DND-41 (cell line): ENCODE data around the gene ABHD17B.

Experiments used
- ATAC-seq: fragments of 200-7000 bp; cut with Tn5 transposase; 3 replicates; pipeline ENCODE4 v1.9.1; 2021; ENCODE audit warnings: low read depth; ENCODE audit not compliant: insufficient read depth
- DNase-seq: peaks from one replicate; pipeline ENCODE4 v3.0.0-alpha.2; 2020
- H2AFZ ChIP-seq: 2 replicates; pipeline ENCODE4 v1.6.0; 2012; ENCODE audit warnings: low read depth, low read length
- H3K27ac ChIP-seq: 2 replicates; pipeline ENCODE4 v1.5.1; 2012; ENCODE audit warnings: low read length, inconsistent platforms
- H3K27me3 ChIP-seq: fragments of 200-600 bp; sonication (generic); 2 replicates; pipeline ENCODE4 v1.6.0; 2012; ENCODE audit warnings: low read length, mild to moderate bottlenecking, inconsistent platforms; ENCODE audit not compliant: insufficient read depth, poor library complexity
- H3K36me3 ChIP-seq: 2 replicates; pipeline ENCODE4 v1.5.1; 2012; ENCODE audit warnings: low read length, inconsistent platforms; ENCODE audit not compliant: insufficient read depth
- H3K4me1 ChIP-seq: 2 replicates; pipeline ENCODE4 v1.5.1; 2012; ENCODE audit warnings: mild to moderate bottlenecking, low read length; ENCODE audit not compliant: insufficient read depth
- H3K4me2 ChIP-seq: 2 replicates; pipeline ENCODE4 v1.6.0; 2012; ENCODE audit warnings: mild to moderate bottlenecking, moderate library complexity, low read length, inconsistent platforms; ENCODE audit not compliant: insufficient read depth
- H3K4me3 ChIP-seq, 2 experiments: fragments of 200-600 bp in 1 of 2; shearing (Covaris generic) in 1 of 2; 2 replicates each; pipeline ENCODE4 v1.5.1; 2012 to 2016; ENCODE audit warnings: inconsistent platforms in 2 of 2, low read length in 2 of 2, mild to moderate bottlenecking in 2 of 2, low read depth in 1 of 2, moderate library complexity in 1 of 2
- H3K79me2 ChIP-seq: 2 replicates; pipeline ENCODE4 v1.6.0; 2012; ENCODE audit warnings: low read length, inconsistent platforms; ENCODE audit not compliant: insufficient read depth
- H3K9ac ChIP-seq: 2 replicates; pipeline ENCODE4 v1.6.0; 2012; ENCODE audit warnings: low read depth, mild to moderate bottlenecking, inconsistent platforms, low read length, moderate library complexity
- H3K9me3 ChIP-seq: 2 replicates; pipeline ENCODE4 v1.5.1; 2012; ENCODE audit warnings: low read length, moderate library complexity, mild to moderate bottlenecking, inconsistent platforms; ENCODE audit not compliant: insufficient read depth, severe bottlenecking
- H4K20me1 ChIP-seq: 2 replicates; pipeline ENCODE4 v1.6.0; 2012; ENCODE audit warnings: low read length; ENCODE audit not compliant: insufficient read depth
- EZH2 ChIP-seq: IDR thresholded peaks from 3 replicates; pipeline ENCODE4 v1.6.1; 2012; ENCODE audit warnings: borderline replicate concordance, low read depth, mild to moderate bottlenecking, moderate library complexity, low read length, inconsistent platforms; ENCODE audit not compliant: severe bottlenecking
- TF ChIP-seq, protein P1 (sequence below): IDR thresholded peaks from 2 replicates; pipeline ENCODE4 v1.5.1; 2012; ENCODE audit warnings: borderline replicate concordance, low read length, moderate library complexity, mild to moderate bottlenecking; ENCODE audit not compliant: poor library complexity, severe bottlenecking; ENCODE audit errors: extremely low read depth

ABHD17B gene

GRCh38 chr9:71861618-71862017, 49.4 kb downstream of the ABHD17B start:
- H3K4me1 ChIP-seq, result no peaks in the 10 kb centered on the region
- H3K4me2 ChIP-seq, result no peak overlapping the region
- ATAC-seq, result no peak
- no peak for DNase-seq
- peaks cover 8% of the 10 kb centered on the region; the same call in 1 of the 2 replicates for H3K79me2 ChIP-seq
- TF ChIP-seq, protein P1, sequence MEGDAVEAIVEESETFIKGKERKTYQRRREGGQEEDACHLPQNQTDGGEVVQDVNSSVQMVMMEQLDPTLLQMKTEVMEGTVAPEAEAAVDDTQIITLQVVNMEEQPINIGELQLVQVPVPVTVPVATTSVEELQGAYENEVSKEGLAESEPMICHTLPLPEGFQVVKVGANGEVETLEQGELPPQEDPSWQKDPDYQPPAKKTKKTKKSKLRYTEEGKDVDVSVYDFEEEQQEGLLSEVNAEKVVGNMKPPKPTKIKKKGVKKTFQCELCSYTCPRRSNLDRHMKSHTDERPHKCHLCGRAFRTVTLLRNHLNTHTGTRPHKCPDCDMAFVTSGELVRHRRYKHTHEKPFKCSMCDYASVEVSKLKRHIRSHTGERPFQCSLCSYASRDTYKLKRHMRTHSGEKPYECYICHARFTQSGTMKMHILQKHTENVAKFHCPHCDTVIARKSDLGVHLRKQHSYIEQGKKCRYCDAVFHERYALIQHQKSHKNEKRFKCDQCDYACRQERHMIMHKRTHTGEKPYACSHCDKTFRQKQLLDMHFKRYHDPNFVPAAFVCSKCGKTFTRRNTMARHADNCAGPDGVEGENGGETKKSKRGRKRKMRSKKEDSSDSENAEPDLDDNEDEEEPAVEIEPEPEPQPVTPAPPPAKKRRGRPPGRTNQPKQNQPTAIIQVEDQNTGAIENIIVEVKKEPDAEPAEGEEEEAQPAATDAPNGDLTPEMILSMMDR, result no peak
- TF ChIP-seq EZH2, result no peak
- peaks cover 56% of the 10 kb centered on the region for H3K36me3 ChIP-seq
- H3K9ac ChIP-seq, result no peak overlapping the region
- H3K4me3 ChIP-seq, result no peak overlapping the region
- peaks cover 10% of the 10 kb centered on the region for H3K9me3 ChIP-seq
- H4K20me1 ChIP-seq, result no peaks in the 10 kb centered on the region
- no peak overlapping the region for H3K27ac ChIP-seq
- H2AFZ ChIP-seq, result no peak overlapping the region
- no peaks in the 10 kb centered on the region for H3K27me3 ChIP-seq

- H4K20me1 ChIP-seq, result no peaks in the 10 kb centered on the region
- H3K27me3 ChIP-seq, result no peaks in the 10 kb centered on the region
- H3K4me2 ChIP-seq, result no peak overlapping the region
- H3K27ac ChIP-seq, result no peak overlapping the region
- no peak overlapping the region for H3K9ac ChIP-seq
- H3K79me2 ChIP-seq, result 0 out of 2 replicates have a peak, but pooled peaks cover 2% of the 10 kb centered on the region
- H2AFZ ChIP-seq, result no peak overlapping the region
- peaks cover 10% of the 10 kb centered on the region for H3K9me3 ChIP-seq
- H3K36me3 ChIP-seq, result peaks cover 41% of the 10 kb centered on the region
- ATAC-seq (no peak), DNase-seq (no peak)
- H3K4me3 ChIP-seq, result no peak overlapping the region
- TF ChIP-seq EZH2, result no peak
- no peaks in the 10 kb centered on the region for H3K4me1 ChIP-seq
These were observed 51.1 kb downstream of the ABHD17B start for GRCh38 chr9:71859939-71860338.

- Histone ChIP-seq H2AFZ (no peak overlapping the region), H3K79me2 (no peaks in the 10 kb centered on the region), H3K4me2 (no peak overlapping the region), H4K20me1 (no peaks in the 10 kb centered on the region), H3K4me1 (no peaks in the 10 kb centered on the region), H3K36me3 (peaks cover 32% of the 10 kb centered on the region; the same call in 1 of the 2 replicates), H3K4me3 (no peak overlapping the region), H3K27me3 (no peaks in the 10 kb centered on the region), H3K27ac (no peak overlapping the region), H3K9me3 (peaks cover 10% of the 10 kb centered on the region), H3K9ac (no peak overlapping the region)
- ATAC-seq, result no peak
- TF ChIP-seq EZH2, result no peak
- TF ChIP-seq, protein P1, result no peak
- no peak for DNase-seq
These were observed 52.2 kb downstream of the ABHD17B start for GRCh38 chr9:71858812-71859211.

DNA sequence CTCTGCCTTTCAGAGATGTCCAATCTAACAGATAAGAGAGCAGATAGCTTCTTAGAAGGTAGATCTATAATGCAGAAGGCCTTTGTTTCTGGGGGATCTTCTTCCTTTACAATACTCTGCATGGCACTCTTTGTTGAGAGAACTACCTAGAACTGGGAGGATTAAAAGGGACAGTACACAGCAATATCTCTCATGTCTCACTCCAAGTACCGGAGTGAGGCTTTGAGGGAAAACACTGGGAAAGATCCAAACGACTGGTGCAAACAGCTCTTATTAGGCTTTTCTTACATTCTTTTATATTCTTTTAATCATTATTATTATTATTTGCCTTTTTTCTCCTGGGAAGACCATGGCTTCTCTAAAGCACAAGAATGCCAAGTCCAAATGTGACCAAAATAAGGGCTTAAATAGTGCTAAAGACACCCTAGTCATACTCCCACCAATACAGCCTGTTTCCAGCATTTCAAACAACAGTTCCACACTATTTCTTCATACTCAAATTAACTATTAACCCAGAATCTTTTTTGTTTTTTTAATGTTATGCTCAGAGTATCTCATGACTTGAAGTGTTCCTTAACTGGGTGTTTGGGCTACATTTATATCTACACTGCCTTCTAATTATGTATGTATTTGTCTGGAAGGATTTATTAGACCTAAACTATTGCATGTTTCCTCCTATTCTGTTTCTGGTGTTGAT, 52.7 kb downstream of the ABHD17B start:
- Histone ChIP-seq H3K9me3 (peaks cover 10% of the 10 kb centered on the region), H3K9ac (no peak overlapping the region), H3K27ac (no peak overlapping the region), H3K27me3 (no peaks in the 10 kb centered on the region), H3K4me1 (no peaks in the 10 kb centered on the region), H3K79me2 (no peaks in the 10 kb centered on the region), H3K36me3 (peaks cover 28% of the 10 kb centered on the region; the same call in 1 of the 2 replicates), H2AFZ (no peak overlapping the region), H3K4me3 (no peak overlapping the region), H3K4me2 (no peak overlapping the region), H4K20me1 (no peaks in the 10 kb centered on the region)
- no peak for DNase-seq
- TF ChIP-seq, protein P1, result no peak
- no peak for TF ChIP-seq EZH2
- no peak for ATAC-seq
